ENCODE data around the gene SAP30L. TPM values are rescaled to one million over a fixed set of nuclear protein-coding genes. Genes with fewer than 3 reads are reported as not detected.

Gene SAP30L
- total RNA-seq, 3 donors from 2014 or later (not counting 1 experiment from before 2014, with no cell fraction given): 37.0 to 48.4 (median 47.6) TPM

- no peak for TF ChIP-seq CTCF (IDR thresholded peaks at IDR 0.05)
- ATAC-seq (no peak), DNase-seq (no peak)
- Histone ChIP-seq H3K9me3 (ENCODE audit: control insufficient read depth, insufficient read depth, low read length) (no peaks in the 10 kb centered on the region), H3K36me3 (ENCODE audit: control insufficient read depth, insufficient read depth, low read length) (no peaks in the 10 kb centered on the region), H3K27me3 (ENCODE audit: control insufficient read depth, insufficient read depth, low read length) (peaks cover 61% of the 10 kb centered on the region), H3K27ac (ENCODE audit: low read length) (no peak overlapping the region), H3K4me3 (ENCODE audit: low read length) (no peak overlapping the region), H3K4me1 (ENCODE audit: control insufficient read depth, insufficient read depth, low read length) (peaks cover 41% of the 10 kb centered on the region)
- H3K4me3 Mint-ChIP-seq: no peak overlapping the region
- peaks cover 35 to 38% of the 10 kb centered on the region in 2 donors for H3K4me1 Mint-ChIP-seq
- H3K9me3 Mint-ChIP-seq: no peaks in the 10 kb centered on the region
- H3K27ac Mint-ChIP-seq: no peak overlapping the region
- intact Hi-C loops (cut with micrococcal nuclease): no loop called here
- H3K27me3 Mint-ChIP-seq (ENCODE audit: low read depth in 2 of 2): peaks cover 63 to 65% of the 10 kb centered on the region in 2 donors
- WGBS (ENCODE audit: insufficient coverage): 12% methylated on average over 32 of the region's 35 CpGs
- H3K36me3 Mint-ChIP-seq: no peaks in the 10 kb centered on the region
These were observed 27.2 kb downstream of the SAP30L start for GRCh38 chr5:154472871-154473580.

GRCh38 chr5:154473581-154474283 lies 27.9 kb downstream of the SAP30L start:
- Mint-ChIP-seq H3K36me3 (no peaks in the 10 kb centered on the region), H3K27ac (no peak overlapping the region), H3K4me3 (no peak overlapping the region), H3K27me3 (ENCODE audit: low read depth in 2 of 2) (peaks cover 61 to 65% of the 10 kb centered on the region in 2 donors), H3K9me3 (no peaks in the 10 kb centered on the region), H3K4me1 (peaks cover 35 to 38% of the 10 kb centered on the region in 2 donors)
- H3K36me3 ChIP-seq (ENCODE audit: control insufficient read depth, insufficient read depth, low read length): no peaks in the 10 kb centered on the region
- no peaks in the 10 kb centered on the region for H3K9me3 ChIP-seq (ENCODE audit: control insufficient read depth, insufficient read depth, low read length)
- intact Hi-C loops (cut with micrococcal nuclease): no loop called here
- TF ChIP-seq CTCF (IDR thresholded peaks at IDR 0.05): no peak
- no peak overlapping the region for H3K4me3 ChIP-seq (ENCODE audit: low read length)
- H3K4me1 ChIP-seq (ENCODE audit: control insufficient read depth, insufficient read depth, low read length): peaks cover 47% of the 10 kb centered on the region
- ATAC-seq (no peak), DNase-seq (no peak)
- H3K27ac ChIP-seq (ENCODE audit: low read length): no peak overlapping the region
- WGBS (ENCODE audit: insufficient coverage): 13% methylated on average over 36 of the region's 40 CpGs
- H3K27me3 ChIP-seq (ENCODE audit: control insufficient read depth, insufficient read depth, low read length): peaks cover 67% of the 10 kb centered on the region

GRCh38 chr5:154474396-154475334 lies 28.9 kb downstream of the SAP30L start:
- peak overlapping the region; percentile 57 for H3K4me3 Mint-ChIP-seq
- H3K27ac Mint-ChIP-seq: no peak overlapping the region
- peaks cover 35 to 43% of the 10 kb centered on the region in 2 donors for H3K4me1 Mint-ChIP-seq
- intact Hi-C loops (cut with micrococcal nuclease): no loop called here
- WGBS (ENCODE audit: insufficient coverage): 11% methylated on average over 16 of the region's 17 CpGs
- peaks cover 68 to 73% of the 10 kb centered on the region in 2 donors for H3K27me3 Mint-ChIP-seq (ENCODE audit: low read depth in 2 of 2)
- no peak for DNase-seq
- no peaks in the 10 kb centered on the region for H3K36me3 Mint-ChIP-seq
- H3K4me1 ChIP-seq (ENCODE audit: control insufficient read depth, insufficient read depth, low read length): peaks cover 55% of the 10 kb centered on the region
- no peak for TF ChIP-seq CTCF (IDR thresholded peaks at IDR 0.05)
- no peak for ATAC-seq
- H3K4me3 ChIP-seq (ENCODE audit: low read length): no peak overlapping the region
- H3K27me3 ChIP-seq (ENCODE audit: control insufficient read depth, insufficient read depth, low read length): peaks cover 73% of the 10 kb centered on the region
- no peaks in the 10 kb centered on the region for H3K9me3 Mint-ChIP-seq
- no peaks in the 10 kb centered on the region for H3K36me3 ChIP-seq (ENCODE audit: control insufficient read depth, insufficient read depth, low read length)
- H3K9me3 ChIP-seq (ENCODE audit: control insufficient read depth, insufficient read depth, low read length): no peaks in the 10 kb centered on the region
- H3K27ac ChIP-seq (ENCODE audit: low read length): no peak overlapping the region

All from natural killer cell (primary cell).